Measurements from ENCODE around the gene SNRPA.

SNRPA gene

DNA sequence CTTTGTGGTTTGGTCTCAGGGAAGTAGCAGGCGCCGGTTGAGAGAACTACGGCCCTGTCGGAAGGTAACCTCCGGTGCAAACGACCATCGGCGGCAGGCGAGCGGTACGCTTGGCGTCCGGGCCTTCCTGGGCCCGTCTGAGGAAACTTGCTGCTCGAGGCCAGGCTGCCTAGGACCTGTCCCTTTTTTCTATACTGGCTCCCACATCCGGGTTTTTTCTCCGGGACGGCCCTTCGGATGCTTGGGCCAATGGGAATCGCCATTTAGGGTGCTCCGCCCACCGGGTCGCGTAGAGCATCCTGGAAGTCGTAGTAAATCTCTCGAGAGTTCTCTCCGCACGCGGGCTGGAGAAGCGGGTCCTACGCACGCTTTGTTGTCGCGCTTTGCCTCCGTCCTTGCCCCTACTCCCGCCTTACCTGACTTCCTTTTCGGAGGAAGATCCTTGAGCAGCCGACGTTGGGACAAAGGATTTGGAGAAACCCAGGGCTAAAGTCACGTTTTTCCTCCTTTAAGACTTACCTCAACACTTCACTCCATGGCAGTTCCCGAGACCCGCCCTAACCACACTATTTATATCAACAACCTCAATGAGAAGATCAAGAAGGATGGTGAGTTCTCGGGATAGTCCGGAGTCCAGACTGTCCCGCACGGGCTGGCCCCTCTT is at the start of gene SNRPA:
Gene SNRPA, plus strand, starts transcription at position 330 of the 664 bp plus-strand sequence. Its CDS starts 206 bp downstream, at position 536.
- DNase-seq, result peak; percentile 97

DNA sequence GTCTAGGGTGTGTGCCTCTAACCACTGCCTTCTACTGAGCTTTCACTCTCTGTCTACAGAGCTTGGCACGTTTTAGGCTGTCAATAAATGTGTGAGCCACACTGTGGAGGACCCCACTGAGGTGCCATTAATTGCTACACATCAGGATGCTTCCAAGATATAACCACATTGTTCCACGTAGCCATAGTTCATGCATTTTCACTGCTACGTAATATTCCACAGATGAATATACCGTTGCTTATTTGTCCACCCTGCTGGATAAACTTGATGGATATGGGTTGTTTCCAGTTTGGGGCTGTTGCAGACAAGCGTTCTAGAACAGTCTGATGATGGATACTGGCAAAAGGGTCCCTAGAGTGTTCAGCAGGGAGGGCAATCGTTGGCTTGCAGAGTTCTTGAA is 49.2 kb upstream of the SNRPA start:
- no peak for DNase-seq

DNA sequence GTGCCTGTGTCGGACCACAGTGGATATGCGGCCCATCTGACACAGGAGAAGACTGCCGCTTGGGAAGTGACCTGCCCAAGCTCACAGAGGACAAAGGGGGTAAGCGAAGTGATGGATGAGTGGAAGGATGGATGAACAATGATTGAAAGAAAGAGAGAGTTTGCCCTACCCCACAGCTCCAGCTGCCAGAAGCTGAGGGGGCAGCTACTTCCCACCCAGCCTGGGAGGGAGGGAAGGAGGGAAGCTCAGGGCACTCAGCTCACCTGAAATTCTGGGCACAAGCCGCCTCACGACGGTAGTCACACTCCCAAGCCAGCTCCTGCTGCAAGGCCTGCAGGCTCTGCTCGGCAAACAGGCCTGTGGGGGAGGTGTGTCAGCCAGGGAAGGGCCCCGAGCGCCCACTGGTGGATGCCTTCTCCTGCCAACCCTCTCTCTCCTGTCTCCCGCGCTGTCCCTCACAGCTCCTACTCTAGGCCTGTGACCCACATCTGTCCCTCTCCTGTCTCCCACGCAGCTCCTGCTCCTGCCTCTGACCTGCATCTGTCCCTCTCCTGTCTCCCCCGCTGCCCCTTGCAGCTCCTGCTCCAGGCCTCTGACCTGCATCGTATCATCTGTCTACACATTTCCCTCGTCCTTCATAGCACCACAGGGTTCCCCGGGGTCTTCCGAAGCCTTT is 48.5 kb upstream of the SNRPA start:
- no peak for DNase-seq

DNA sequence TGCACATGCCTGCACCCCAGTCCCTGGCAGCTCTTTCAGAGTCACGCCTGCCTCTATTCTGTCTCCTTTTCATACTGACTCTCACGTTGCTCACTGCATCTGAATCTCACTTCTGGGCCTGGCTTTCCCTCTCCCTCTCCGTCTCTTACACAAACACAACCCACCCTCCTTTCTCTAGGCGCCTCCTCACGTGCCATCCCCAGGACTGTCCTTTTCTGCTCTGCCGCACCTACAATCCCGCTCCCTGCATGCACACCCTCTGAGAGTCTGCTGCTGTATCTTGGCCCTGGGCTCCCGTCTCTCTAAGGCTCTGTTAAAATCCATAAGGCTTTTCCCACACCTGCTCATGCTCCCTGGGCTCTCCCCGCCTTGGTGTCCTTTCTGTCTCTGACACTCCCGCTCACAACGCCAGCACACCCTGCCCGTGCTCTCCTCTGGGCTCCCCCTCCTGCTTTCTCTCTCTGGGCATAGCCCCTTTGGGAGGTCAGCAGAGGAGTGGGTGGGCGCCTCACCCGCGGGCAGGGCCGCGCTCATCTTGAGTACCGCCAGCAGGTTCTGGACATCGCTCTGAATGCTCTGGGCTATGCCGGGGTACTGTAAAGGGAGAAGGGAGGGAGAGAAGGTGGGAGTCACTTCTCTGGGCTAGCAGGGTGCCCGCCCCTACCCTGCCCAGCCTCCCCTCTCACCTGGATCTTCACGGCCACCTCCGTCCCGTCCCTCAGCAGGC is 47.8 kb upstream of the SNRPA start:
- no peak for DNase-seq

DNA sequence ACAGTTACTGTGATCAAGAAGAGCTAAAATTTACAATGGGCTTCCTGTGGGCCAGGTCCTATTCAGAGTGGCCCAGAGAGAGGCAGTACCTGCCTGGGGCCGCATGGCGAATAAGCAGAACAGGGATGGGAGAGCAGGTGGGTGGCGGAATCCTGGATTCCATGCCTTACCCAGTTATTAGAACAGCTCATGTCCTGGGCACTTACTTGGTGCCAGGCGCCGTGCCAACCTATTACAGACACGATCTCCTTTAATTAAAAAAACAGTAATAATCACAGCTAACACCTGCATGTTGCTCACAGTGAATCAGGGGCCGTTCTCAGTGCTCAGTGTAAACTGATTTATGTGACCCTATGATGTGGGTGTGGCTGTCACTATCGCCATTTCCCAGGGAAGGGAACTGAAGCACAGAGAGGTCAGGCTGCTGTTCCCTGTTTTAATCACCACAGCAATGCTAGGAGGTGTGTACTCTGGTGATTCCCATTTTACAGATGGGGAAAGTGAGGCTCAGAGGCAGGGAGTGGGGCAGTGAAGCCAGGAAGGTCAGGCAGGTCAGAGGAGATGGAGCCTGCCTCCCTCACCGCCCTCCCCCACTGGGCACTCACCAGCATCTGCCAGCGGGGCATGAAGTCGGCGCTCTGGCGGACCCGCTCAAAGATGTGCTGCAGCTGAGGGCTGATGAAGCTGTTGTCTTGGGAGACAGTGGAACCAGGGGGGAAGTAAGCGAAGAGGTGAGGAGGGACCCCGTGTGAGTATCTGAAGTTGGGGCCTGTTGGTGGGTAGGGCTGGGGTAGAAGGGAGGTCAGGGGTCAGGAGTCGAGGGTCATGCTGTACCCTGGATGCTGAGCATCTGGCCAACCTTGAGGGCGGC is 46.3 kb upstream of the SNRPA start:
- no peak for DNase-seq

- no peak for DNase-seq
Measured at GRCh38 chr19:40705362-40705651, 45.7 kb upstream of the SNRPA start.

DNA sequence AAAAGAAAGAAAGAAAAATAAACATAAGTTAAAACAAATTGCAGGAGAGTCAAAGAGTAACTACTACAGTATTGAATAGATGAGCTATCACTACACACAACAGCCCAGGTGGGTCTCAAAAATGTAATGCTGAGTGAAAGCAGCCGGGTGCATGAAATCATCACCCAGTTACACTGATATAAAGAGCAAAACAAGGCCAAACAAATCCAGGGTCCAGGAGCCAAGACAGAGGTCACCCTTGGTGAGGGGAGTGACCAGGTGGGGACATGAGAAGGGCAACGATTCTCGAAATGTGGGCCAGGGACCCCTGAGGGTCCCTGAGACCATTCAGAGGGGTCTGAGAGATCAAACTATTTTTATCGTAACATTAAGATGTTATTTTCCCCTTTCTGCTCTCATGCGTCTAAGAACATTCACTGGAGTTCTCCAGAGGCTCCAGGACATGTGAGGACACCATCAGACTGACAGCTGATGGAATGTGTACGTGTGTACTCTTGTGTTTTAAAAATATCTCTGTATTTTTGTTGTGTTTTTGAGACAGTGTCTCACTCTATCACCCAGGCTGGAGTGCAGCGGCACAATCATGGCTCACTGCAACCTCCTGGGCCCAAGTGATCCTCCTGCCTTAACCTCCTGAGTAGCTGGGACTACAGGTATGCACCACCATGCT is 44.9 kb upstream of the SNRPA start:
- DNase-seq, result no peak

- no peak for DNase-seq
Measured at GRCh38 chr19:40707615-40708014, 43.4 kb upstream of the SNRPA start.

- no peak for DNase-seq
Measured at GRCh38 chr19:40709817-40710216, 41.2 kb upstream of the SNRPA start.

- DNase-seq, result no peak
Measured at GRCh38 chr19:40713939-40714338, 37.1 kb upstream of the SNRPA start.

- peak; percentile 96 for DNase-seq
Measured at GRCh38 chr19:40714441-40715299, 36.3 kb upstream of the SNRPA start.

GRCh38 chr19:40716031-40716481 is 34.9 kb upstream of the SNRPA start:
- DNase-seq, result peak; percentile 67

DNA sequence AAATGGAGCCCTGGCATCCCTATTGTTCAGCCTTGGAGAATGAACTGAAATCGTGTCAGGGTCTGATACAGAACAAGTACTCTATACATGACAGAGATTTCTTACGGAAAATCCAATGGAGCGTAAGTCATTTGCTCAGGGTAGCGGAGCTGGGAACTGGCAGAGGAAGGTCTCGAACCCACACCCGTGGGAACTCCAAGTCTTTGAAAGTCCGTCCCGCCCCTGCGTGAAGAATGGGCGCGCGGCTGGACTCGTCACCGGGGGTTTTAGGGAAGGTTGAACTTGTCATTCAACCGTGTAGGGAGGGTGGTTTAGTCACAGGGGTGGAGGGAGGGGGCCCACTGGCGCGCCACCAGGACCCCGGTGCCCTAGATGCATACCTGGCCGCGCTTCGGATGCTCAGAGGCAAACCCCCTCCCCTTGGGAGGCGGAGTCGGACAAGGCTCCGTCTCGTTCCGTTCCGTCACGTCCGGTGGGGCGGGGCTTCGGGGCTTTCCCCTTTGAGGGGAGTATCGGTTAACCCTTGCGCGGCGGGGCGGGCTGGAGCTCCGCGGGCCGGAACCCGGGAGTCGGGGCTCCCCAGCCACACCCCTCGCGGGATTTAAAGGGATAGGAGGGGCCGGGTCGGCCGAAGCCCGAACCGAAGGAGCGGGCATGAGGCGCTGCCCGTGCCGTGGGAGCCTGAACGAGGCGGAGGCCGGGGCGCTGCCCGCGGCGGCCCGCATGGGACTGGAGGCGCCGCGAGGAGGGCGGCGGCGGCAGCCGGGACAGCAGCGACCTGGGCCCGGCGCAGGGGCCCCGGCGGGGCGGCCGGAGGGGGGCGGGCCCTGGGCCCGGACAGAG is 34.3 kb upstream of the SNRPA start, which contains the start of the genes COQ8B and ITPKC:
Gene COQ8B, minus strand, starts transcription at position 405 of the 843 bp plus-strand sequence. CDS start 2,254 bp downstream, outside the sequence.
Gene ITPKC, plus strand, starts transcription at position 631 of the 843 bp plus-strand sequence. Its CDS starts 24 bp downstream, at position 655.
- DNase-seq, result peak; percentile 99

DNA sequence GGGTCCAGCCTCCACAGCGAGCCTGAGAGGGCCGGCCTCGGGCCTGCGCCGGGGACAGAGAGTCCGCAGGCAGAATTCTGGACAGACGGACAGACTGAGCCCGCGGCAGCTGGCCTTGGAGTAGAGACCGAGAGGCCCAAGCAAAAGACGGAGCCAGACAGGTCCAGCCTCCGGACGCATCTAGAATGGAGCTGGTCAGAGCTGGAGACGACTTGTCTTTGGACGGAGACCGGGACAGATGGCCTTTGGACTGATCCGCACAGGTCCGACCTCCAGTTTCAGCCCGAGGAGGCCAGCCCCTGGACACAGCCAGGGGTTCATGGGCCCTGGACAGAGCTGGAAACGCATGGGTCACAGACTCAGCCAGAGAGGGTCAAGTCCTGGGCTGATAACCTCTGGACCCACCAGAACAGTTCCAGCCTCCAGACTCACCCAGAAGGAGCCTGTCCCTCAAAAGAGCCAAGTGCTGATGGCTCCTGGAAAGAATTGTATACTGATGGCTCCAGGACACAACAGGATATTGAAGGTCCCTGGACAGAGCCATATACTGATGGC is 33.6 kb upstream of the SNRPA start:
- DNase-seq, result no peak

GRCh38 chr19:40717880-40718773 is 32.9 kb upstream of the SNRPA start:
- no peak for DNase-seq

GRCh38 chr19:40718774-40719391 is 32.1 kb upstream of the SNRPA start:
- DNase-seq, result no peak

DNA sequence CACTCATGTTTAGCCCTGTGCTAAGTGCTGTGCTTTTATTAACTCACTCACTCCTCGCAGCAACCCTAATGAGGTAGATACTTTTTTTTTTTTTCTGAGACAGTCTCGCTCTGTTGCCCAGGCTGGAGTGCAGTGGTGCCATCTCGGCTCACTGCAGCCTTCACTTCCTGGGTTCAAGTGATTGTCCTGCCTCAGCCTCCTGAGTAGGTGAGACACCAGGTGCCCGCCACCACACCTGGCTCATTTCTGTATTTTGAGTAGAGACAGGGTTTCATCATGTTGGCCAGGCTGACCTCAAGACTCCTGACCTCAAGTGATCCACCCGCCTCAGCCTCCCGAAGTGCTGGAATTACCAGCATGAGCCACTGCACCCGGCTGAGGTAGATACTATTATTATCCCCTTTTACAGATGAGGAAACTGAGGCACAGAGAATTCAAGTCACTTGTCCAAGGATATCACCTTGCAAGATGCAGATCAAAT is 31.5 kb upstream of the SNRPA start:
- no peak for DNase-seq

- no peak for DNase-seq
Measured at GRCh38 chr19:40721140-40721486, 29.9 kb upstream of the SNRPA start.
